COLO668 (cell line): ENCODE data around the gene MUC20.
"Not testable (repeated sequence)": the region's sequence is repeated elsewhere in the genome, so short reads cannot be mapped to it uniquely, and the experiment has no call there.

Source experiments
- DNase-seq: peaks from one replicate; lab custom pipeline; 2025; ENCODE audit not compliant: unreplicated experiment; lab: John Stamatoyannopoulos, UW

MUC20 gene

DNA sequence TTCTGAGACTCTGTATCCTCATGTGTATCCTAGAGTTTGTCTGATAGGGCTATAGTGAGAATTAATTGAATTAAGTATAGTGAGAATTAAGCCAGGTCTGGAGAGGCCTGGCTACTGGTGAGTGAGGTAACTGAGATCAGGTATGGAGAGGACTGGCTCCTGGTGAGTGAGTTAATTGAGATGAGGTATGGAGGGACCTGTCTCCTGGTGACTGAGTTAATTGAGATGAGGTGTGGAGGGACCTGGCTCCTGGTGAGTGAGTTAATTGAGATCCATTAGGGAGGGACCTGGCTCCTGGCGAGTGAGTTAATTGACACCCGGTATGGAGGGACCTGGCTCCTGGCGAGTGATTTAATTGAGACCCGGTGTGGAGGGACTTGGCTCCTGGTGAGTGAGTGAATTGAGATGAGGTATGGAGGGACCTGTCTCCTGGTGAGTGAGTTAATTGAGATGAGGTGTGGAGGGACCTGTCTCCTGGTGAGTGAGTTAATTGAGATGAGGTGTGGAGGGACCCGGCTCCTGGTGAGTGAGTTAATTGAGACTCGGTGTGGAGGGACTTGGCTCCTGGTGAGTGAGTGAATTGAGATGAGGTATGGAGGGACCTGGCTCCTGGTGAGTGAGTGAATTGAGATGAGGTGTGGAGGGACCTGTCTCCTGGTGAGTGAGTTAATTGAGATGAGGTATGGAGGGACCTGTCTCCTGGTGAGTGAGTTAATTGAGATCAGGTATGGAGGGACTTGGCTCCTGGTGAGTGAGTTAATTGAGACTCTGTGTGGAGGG lies 10.5 kb upstream of the MUC20 start:
- DNase-seq, result not testable (repeated sequence)

DNA sequence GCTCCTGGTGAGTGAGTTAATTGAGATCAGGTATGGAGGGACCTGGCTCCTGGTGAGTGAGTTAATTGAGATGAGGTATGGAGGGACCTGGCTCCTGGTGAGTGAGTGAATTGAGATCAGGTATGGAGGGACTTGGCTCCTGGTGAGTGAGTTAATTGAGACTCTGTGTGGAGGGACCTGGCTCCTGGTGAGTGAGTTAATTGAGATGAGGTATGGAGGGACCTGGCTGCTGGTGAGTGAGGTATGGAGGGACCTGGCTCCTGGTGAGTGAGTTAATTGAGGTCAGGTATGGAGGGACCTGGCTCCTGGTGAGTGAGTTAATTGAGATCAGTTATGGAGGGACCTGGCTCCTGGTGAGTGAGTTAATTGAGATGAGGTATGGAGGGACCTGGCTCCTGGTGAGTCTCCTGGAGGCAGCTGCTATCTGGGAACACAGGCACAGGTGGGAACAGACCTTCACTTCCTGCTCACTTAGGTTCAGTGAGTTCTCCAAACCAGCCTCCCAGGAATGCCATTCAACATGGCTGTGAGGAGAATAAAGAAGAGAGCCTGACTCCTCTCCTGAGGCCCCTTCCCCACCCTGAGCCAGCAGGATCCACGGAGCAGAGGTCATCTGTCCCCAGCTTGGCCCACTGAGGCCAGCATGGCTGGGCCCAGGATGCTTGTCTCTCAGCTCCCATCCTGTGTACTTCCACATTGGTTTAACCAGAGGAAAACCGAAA lies 9.5 kb upstream of the MUC20 start:
- not testable (repeated sequence) for DNase-seq

DNA sequence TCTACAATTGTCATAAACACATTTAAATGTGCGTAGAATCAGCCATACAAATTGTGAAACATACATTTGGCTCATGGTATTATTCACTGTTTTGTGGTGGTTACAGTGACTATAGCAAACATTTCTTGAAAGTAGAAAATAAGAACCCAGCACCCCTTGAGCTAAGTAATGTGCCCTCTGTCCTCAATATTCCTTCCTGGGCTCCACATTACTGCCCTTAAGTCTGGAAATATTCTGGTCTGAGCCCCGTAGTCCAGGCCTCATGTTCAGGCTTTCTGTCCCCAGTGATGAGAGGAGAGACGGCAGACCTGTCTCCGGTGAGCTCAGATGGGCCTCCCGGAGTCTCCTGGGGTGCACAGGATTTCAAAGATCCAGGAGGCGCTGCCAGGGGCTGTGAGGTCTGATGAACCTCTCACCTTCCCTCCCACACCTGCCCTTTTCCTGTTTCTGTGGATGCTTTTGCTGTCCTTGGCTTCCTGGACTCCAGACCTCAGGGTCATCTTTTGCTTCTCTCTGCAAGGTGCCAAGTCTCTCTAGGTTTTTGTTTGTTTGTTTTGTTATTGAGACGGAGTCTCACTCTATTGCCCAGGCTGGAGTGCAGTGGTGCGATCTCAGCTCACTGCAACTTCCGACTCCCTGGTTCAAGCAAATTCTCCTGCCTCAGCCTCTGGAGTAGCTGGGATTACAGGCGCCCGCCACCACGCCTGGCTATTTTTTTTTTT lies 8.8 kb upstream of the MUC20 start:
- no peak for DNase-seq

DNA sequence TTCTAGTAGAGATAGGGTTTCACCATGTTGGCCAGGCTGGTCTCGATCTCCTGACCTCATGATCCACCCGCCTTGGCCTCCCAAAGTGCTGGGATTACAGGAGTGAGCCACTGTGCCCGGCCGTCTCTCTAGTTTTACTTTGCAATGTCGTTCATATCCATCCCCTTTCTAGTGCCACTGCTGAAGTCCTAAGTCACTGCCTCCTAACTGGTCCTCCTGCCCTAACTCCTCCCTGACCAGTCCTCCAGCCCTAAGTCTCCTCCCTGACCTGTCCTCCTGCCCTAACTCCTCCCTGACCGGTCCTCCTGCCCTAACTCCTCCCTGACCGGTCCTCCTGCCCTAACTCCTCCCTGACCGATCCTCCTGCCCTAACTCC lies 8.3 kb upstream of the MUC20 start:
- not testable (repeated sequence) for DNase-seq

DNA sequence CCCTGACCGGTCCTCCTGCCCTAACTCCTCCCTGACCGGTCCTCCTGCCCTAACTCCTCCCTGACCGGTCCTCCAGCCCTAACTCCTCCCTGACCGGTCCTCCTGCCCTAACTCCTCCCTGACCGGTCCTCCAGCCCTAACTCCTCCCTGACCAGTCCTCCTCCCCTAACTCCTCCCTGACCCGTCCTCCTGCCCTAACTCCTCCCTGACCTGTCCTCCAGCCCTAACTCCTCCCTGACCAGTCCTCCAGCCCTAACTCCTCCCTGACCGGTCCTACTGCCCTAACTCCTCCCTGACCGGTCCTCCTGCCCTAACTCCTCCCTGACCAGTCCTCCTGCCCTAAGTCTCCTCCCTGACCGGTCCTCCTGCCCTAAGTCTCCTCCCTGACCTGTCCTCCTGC lies 7.6 kb upstream of the MUC20 start:
- not testable (repeated sequence) for DNase-seq

DNA sequence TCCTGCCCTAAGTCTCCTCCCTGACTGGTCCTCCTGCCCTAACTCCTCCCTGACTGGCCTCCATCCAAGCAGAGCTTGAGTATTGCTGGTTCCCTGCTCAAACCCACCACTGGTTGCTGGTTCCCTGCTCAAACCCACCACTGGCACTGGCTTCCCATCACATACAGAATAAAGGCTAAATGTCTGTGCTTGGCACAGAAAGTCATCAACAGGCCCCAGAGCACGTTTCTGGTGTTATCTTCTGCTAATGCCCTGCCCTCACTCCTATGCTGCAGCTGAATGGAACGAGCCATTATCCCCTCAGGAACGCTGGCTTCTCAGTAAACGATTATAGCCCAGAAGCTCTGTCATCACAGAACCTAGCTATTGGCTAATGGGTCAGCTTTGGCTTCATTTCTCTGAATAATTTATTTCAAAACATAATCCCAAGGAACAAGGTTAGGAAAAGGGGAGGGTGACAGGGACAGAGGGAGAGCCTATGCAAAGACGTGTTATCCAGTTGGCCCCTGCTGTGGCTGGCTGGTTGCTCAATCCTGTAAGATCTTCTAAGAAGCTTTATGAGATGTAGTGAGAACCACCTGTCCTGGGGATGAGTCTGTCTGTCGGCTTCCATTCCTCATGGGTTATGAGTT lies 6.3 kb upstream of the MUC20 start:
- DNase-seq, result no peak

DNA sequence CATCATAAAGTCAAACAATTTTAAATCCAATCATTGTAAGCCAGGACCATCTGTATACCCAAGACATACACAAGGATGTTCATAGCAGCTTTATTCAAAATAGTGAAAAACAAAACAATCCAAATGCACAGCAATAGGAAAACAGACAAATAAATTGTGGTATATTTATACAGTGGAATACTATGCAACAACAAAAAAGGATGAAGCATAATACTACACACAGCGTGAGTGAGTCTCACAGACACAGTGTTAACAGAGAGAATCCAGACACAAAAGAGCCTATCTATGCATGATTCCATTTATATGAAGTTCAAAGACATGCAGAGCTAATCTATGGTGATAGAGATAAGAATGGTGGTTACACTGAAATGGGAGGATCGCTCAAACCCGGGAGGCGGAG lies 5.6 kb upstream of the MUC20 start:
- no peak for DNase-seq

DNA sequence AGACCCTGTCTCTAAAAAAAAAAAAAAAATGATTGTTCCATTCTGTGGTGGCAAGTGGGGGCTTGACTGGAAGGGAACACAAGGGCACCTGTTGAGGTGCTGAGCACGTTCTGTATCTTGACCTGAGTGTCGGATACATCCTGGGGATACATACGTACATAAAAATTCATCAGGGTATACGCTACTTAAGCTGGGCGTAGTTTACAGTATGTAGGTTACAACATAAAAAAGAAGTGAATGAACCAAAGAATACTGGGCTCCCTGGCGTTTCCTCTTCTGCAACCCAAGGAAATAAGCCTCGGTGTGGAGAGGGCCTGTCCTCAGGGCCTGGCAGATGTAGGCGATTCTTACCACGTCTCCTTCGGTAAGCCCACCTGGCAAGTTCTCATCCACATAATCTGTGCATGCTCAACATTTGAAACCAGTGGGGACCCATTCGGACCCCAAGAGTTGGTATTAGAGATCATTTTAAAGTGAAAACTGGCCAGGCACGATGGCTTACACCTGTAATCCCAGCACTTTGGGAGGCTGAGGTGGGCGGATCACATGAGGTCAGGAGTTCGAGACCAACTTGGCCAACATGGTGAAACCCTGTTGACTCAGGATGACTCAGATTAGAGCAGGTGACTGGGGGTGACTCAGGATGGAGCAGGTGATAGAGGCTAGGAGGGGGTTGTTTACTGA lies 5.1 kb upstream of the MUC20 start:
- DNase-seq, result no peak

DNA sequence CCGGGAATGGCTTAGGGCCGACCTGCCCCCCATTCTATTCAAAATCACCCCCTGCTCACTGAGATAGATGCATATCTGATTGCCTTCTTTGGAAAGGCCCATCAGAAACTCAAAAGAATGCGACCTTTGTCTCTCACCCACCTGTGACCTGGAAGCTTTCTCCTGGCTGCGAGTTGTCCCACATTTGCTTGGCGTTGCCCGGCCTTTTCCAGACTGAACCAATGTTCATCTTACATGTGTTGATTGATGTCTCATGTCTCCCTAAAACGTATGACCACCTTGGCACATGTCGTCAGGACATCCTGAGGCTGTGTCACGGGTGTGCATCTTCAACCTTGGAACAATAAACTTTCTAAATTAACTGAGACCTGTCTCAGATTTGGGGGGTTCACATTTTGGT lies 3.4 kb upstream of the MUC20 start:
- DNase-seq, result no peak

DNA sequence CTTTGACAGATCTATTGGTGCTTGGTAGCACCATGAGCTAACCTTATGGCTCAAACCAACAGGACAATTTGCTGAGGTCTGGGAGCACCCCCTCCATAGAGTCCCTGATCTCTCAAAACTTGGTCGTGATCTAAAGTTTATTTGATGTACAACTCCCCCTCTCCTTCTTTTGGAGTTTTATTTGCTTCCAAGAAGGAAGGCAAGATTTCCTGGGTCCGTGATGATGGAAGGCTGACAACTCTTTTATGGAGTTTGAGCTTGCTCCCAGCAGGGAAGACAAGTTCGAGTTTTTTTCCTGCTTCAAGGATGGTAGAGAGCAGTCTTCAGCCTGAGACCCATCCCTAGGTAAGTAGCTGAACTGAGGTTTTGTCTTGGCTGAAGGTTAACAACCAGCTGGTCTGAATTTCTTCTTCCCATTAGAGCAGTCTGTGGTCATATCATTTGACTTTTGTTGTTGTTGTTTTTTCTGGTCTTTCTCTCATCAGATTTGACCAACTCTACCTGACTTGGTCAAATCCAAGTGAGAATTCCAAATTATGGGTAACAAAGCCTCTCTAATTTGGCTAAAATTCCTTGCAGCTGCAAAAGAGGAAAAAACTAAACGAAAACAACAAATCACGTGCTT lies 2.8 kb upstream of the MUC20 start:
- no peak for DNase-seq

DNA sequence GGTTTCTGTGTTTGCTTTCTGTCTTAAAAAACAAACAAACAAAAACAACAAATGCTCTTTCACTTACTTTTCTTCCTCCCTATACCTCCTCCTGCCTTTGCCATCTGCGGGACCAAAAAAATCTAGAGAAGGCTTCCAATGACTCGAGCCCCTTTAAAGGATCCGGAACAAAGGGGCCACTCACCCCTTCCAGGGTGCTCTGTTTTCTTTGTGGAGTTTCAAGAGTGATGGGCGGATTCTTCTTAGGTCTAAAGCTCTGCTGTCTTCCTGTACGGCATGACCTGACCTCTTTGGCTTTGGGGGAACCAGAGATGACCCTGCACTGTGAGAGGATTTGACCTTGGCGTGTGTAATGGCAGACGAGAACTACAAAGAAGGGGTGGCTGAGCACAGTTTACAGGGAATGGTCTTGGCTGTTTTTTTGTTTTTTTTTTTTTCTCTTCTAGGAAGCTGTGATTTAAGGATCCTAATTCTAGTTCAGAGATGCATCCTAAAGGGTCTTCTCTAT lies 2.2 kb upstream of the MUC20 start:
- no peak for DNase-seq

DNA sequence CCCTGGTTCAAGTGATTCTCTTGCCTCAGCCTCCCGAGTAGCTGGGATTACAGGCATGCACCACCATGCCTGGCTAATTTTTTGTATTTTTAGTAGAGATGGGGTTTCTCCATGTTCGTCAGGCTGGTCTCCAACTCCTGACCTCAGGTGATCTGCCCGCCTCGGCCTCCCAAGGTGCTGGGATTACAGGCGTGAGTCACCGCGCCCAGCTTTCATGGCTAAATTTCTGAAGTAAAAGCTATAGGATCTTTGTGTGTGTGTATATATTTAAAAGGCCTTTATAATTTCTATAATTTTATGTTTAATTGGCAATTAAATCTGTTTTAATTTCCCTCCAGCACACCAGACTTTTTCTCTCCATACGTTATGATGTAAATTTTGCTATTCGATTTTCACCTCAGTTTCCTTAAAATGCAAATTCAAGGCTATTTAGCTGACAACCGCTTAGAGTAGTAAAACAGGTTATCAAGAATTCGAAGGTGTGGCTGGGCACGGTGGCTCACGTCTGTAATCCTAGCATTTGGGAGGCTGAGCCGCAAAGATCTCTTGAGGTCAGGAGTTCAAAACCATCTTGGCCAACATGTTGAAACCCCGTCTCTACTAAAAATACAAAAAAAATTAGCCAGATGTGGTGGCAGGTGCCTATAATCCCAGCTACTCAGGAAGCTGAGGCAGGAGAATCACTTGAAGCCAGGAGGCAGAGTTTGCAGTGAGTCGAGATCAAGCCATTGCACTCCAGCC lies 1.1 kb upstream of the MUC20 start:
- DNase-seq, result not testable (repeated sequence)

DNA sequence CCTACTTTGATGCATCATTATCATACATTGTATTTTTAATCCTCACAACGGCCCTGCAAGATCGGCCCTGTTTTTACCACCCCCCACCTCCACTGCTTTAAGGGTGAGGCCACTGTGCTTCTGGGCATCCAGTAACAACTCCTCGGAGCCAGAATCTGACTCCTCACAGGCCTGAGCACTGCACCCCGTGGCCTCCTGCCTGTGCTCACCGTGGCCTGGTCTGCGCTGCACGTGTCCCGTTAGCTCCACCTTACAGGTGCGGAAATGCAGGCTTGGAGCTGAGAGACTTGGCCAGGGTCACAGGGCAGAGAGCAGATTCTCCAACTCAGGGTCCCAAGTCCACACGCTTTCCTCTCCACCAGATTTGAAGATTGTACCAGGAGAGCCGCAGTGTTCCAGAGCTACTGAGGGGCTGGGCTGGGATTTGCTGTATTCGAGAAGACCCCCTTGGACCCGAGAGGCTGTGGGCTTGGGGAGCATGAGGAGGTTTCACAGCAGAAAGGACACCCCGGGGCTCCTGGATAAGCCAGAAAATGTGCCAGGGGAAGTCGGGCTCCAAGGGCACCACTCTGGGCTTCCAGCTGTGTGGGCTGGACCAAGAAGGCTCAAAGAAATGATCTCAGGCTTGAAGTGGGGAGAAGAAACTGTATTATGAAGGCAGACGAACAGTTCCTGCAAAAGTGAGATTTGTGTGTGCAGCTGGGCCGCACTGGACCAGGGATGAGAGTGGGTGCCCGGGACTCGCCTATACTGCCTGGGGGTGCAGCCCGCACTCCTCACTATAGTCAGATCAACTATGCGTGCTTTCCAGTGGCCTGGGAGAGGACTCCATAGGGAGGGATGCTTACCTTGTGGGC lies 1.6 kb downstream of the MUC20 start:
- DNase-seq, result not testable (repeated sequence)

DNA sequence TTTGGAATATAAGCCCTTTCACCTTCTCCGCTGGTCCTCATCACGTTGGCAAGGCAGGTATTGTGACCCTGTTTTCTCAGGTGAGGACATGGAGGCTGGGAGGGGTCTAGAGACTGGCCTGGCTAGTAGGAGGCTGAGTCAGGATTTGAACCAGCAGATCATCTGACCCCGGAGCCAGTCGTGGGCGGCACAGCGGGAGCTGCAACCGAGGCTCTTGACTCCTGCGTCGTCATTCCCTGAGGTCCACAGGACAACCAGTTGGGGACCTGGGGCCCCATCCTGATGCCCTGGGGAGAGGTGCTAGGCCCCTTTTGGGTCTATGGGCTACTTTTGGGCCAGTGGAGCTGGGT lies 2.2 kb downstream of the MUC20 start:
- DNase-seq, result not testable (repeated sequence)

DNA sequence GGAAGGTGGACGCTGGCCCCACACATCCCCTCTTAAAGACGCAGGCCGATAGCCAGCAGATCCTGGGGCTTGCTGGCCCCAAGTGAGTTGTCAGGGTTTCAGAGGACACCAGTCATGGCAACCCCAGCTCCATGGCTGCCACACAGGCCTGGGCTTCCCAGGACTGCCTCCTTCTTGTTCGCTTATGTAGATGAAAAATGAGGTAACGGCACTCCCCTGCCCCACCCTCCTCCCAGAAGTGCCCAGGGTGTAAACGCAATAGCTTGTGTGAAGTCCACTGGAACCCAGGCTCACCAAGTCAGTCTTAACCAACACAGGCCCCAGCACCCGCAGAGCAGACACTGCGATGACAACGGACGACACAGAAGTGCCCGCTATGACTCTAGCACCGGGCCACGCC lies 3.6 kb downstream of the MUC20 start:
- DNase-seq, result not testable (repeated sequence)

DNA sequence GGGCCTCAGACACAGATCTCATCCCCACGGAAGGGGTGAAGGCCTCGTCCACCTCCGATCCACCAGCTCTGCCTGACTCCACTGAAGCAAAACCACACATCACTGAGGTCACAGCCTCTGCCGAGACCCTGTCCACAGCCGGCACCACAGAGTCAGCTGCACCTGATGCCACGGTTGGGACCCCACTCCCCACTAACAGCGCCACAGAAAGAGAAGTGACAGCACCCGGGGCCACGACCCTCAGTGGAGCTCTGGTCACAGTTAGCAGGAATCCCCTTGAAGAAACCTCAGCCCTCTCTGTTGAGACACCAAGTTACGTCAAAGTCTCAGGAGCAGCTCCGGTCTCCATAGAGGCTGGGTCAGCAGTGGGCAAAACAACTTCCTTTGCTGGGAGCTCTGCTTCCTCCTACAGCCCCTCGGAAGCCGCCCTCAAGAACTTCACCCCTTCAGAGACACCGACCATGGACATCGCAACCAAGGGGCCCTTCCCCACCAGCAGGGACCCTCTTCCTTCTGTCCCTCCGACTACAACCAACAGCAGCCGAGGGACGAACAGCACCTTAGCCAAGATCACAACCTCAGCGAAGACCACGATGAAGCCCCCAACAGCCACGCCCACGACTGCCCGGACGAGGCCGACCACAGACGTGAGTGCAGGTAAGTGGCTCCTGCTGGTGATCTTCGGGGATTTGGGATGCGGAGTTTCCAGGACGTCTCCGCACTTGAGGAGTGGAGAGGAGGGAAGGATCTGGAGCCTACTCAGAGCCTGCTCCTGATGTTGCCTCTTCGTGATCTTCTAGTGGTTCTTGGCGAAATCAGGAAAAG lies 5.3 kb downstream of the MUC20 start:
- DNase-seq, result not testable (repeated sequence)

DNA sequence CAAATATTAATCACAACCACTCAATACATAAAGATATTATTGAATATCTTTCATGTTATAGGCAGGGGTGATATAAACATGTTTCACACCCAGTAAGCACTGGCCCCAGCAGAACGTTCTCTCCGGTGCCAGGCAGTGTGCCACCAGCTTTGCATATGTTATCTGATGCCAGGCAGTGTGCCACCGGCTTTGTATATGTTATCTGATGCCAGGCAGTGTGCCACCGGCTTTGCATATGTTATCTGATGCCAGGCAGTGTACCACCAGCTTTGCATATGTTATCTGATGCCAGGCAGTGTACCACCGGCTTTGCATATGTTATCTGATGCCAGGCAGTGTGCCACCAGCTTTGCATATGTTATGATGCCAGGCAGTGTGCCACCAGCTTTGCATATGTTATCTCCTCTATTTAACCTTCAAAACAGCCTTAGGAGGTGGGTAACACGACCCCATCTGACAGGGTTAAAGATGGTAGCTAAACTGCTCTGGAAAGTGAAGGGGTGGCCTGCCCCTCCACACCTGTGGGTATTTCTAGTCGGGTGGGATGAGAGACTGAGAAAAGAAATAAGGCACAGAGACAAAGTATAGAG lies 6.9 kb downstream of the MUC20 start:
- DNase-seq, result no peak
